ENCODE data around the gene PHF21B. TPM values are rescaled to one million over a fixed set of nuclear protein-coding genes. Genes with fewer than 3 reads are reported as not detected.
A peak's percentile ranks its signal among the peaks of the same experiment; 100 is the strongest.

PHF21B gene
- polyA plus RNA-seq, 4 donors = 0.09 to 0.16 TPM; not detected in 2

DNA sequence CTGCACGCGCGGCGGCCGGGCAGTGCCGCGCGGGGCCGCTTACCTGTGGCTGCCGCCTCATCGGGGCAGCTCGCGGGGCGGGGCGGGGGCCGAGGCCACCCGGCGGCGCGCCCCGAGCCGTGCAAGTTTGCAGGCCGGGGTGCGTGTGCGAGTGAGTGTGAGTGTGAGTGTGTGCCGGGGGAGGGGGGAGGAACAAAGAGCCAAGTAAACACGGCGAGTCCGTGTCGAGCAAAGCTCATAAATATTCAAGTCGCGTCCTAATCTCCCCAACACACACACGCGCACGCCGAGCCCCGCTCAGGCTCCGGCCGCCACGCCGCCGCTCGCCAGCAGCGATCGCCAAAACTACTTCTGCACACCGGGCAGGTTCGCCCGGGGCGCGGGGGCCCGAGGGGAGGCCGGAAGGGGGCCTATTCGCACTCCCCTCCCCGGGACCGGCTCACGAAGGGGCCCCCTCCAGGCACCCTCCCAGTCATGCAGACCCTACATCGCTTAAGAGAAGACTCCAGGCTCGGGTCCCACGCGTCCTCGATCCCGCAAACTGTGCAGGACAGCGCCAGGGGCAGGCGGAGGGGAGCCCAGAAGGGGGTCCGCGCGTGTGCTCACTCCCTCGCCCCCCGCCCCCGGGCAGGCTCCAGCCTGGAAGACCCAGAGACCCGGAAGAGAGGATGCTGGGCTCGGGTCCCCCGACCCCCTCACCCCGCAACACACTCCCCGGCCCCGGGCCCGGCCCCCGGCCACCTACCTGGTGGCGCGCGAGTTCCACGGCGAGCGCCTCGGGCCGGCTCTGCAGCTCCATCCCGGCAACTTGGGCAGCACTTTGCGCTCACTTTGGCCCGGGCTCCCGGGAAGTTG, 827 bp downstream of the PHF21B start:
- H3K27me3 ChIP-seq (ENCODE audit: control insufficient read depth in 3 of 3, insufficient read depth in 3 of 3, low read length in 3 of 3) = peaks cover 20 to 58% (median 34%) of the 10 kb centered on the region in 3 donors
- WGBS, 3 donors = 2 to 3% (median 2%) methylated on average over 76 to 90 of the region's 90 CpGs
- no peak overlapping the region for H3K27ac ChIP-seq (ENCODE audit: low read depth in 1 of 3, low read length in 2 of 3)

DNA sequence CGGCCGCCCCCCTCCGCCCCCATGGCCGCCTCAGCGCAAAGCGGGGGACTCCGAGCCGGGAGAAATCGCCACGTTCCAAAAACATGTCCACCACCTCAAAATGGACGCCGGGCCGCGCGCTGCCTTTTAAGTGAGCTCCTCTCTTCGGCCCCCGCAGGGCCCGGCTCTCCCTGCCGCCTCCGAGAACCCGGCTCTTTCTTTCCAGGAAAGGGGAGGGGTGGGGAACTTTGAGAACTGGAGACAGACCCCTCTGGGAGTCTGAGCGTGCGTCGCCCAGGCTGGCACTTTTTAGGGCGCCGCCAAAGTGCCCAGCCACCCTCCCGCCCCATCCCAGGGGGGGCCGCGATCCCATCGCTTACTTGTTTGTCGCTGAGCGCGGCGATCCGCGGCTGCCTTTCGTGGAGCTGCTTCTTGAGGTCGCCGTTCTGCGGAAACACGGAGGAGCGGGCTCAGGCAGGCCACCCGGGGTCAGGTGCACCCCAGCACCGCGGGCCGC, 1.6 kb downstream of the PHF21B start:
- no peak for FAIRE-seq

More for the DNA sequence above, 827 bp downstream of the PHF21B start:
- H3K4me3 ChIP-seq (ENCODE audit: low read depth in 1 of 3, low read length in 3 of 3) = peak overlapping the region in 2 of 3 donors; percentile 27 to 46
- no peak for FAIRE-seq
- no peaks in the 10 kb centered on the region for H3K36me3 ChIP-seq (ENCODE audit: control insufficient read depth in 3 of 3, insufficient read depth in 2 of 3, low read depth in 1 of 3, low read length in 3 of 3)
- H3K4me1 ChIP-seq (ENCODE audit: control insufficient read depth in 3 of 3, insufficient read depth in 2 of 3, low read depth in 1 of 3, low read length in 2 of 3) = peaks cover 0 to 4% (median 0%) of the 10 kb centered on the region in 3 donors
- peak in 1 of 2 donors; percentile 37 for DNase-seq
- H3K9me3 ChIP-seq (ENCODE audit: control insufficient read depth in 2 of 2, insufficient read depth in 1 of 2, low read depth in 1 of 2, low read length in 1 of 2) = no peaks in the 10 kb centered on the region

DNA sequence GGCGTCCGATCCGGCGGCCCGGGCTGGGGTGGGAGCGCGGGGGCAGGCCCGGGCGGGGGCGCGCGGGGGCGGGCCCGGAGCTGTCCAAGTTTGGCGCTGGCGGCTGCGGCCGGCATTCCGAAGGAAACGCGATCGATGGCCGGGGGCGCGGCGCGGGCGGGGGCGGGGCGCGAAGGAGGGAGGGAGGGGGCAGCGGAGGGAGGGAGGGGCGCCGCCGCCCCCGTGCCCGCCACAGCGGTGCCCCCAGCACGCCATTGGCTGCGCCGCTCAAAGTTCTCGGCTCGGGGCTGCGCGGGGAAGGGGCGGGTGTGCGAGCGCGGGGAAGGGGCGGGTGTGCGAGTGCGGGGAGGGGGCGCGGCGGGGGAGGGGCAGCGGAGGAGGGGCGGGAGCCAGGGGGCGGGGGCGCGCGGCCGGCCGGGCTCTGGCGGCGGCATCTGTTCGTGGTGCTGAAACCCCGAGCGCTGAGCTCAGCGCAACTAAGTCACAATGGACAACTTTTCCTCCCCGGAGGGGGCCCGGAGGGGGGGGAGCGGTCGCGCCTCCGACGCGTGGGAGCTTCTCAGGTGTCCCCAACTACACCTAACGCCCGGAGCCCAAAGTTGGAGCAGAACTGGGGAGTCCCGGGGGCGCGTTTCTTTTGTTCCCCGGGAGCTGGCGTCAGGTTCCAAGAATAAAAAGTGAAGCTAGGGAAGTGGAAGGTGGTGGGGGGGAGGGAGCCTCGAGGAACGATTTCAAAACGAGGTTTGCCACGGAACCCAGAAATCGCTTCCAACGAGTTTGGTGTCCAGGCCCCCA, 2.2 kb downstream of the PHF21B start:
- Histone ChIP-seq H3K27ac (ENCODE audit: low read depth in 1 of 3, low read length in 2 of 3) (no peak overlapping the region), H3K4me1 (ENCODE audit: control insufficient read depth in 3 of 3, insufficient read depth in 2 of 3, low read depth in 1 of 3, low read length in 2 of 3) (peaks cover 0 to 4% (median 0%) of the 10 kb centered on the region in 3 donors), H3K27me3 (ENCODE audit: control insufficient read depth in 3 of 3, insufficient read depth in 3 of 3, low read length in 3 of 3) (peaks cover 21 to 54% (median 34%) of the 10 kb centered on the region in 3 donors), H3K4me3 (ENCODE audit: low read depth in 1 of 3, low read length in 3 of 3) (peak overlapping the region in 1 of 3 donors; percentile 27), H3K36me3 (ENCODE audit: control insufficient read depth in 3 of 3, insufficient read depth in 2 of 3, low read depth in 1 of 3, low read length in 3 of 3) (no peaks in the 10 kb centered on the region), H3K9me3 (ENCODE audit: control insufficient read depth in 2 of 2, insufficient read depth in 1 of 2, low read depth in 1 of 2, low read length in 1 of 2) (no peaks in the 10 kb centered on the region)
- WGBS, 3 donors = 1 to 2% (median 1%) methylated on average over 27 to 88 of the region's 90 CpGs
- DNase-seq (peak in 1 of 2 donors; percentile 58), FAIRE-seq (no peak)

More for the DNA sequence above, 1.6 kb downstream of the PHF21B start:
- peaks cover 21 to 58% (median 34%) of the 10 kb centered on the region in 3 donors for H3K27me3 ChIP-seq (ENCODE audit: control insufficient read depth in 3 of 3, insufficient read depth in 3 of 3, low read length in 3 of 3)
- H3K27ac ChIP-seq (ENCODE audit: low read depth in 1 of 3, low read length in 2 of 3) = no peak overlapping the region
- 2 to 5% (median 3%) methylated on average over 37 to 46 of the region's 46 CpGs for WGBS, 3 donors
- no peaks in the 10 kb centered on the region for H3K36me3 ChIP-seq (ENCODE audit: control insufficient read depth in 3 of 3, insufficient read depth in 2 of 3, low read depth in 1 of 3, low read length in 3 of 3)
- DNase-seq = peak in 1 of 2 donors; percentile 17
- no peaks in the 10 kb centered on the region for H3K9me3 ChIP-seq (ENCODE audit: control insufficient read depth in 2 of 2, insufficient read depth in 1 of 2, low read depth in 1 of 2, low read length in 1 of 2)
- H3K4me1 ChIP-seq (ENCODE audit: control insufficient read depth in 3 of 3, insufficient read depth in 2 of 3, low read depth in 1 of 3, low read length in 2 of 3) = peaks cover 0 to 4% (median 0%) of the 10 kb centered on the region in 3 donors
- peak overlapping the region in 1 of 3 donors; percentile 19 for H3K4me3 ChIP-seq (ENCODE audit: low read depth in 1 of 3, low read length in 3 of 3)

DNA sequence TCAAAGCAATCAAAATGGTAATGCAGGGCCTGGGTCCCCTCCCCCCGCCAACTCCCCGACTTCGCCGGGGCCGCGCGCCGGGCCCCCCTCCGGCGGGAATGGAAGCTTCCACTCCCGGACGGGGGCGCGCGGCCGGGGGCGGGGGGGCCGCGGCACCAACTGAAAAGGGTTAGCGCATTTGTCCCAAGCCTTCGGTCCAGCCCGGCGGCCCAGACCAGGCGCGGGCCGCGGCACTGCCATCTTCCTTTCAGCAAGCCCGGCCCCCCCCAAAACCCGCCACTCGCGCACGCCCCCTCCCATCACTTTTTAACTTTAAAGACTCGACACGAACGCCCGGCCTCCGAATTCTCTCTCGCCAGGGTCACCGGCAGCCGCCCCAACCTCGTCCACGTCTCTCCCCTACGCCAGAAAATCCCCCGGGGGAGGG, 2.8 kb downstream of the PHF21B start:
- 2% methylated on average over 42 to 44 of the region's 44 CpGs for WGBS, 3 donors
- Histone ChIP-seq H3K4me1 (ENCODE audit: control insufficient read depth in 3 of 3, insufficient read depth in 2 of 3, low read depth in 1 of 3, low read length in 2 of 3) (peaks cover 0 to 4% (median 0%) of the 10 kb centered on the region in 3 donors), H3K36me3 (ENCODE audit: control insufficient read depth in 3 of 3, insufficient read depth in 2 of 3, low read depth in 1 of 3, low read length in 3 of 3) (no peaks in the 10 kb centered on the region), H3K27me3 (ENCODE audit: control insufficient read depth in 3 of 3, insufficient read depth in 3 of 3, low read length in 3 of 3) (peaks cover 21 to 48% (median 34%) of the 10 kb centered on the region in 3 donors), H3K4me3 (ENCODE audit: low read depth in 1 of 3, low read length in 3 of 3) (peak overlapping the region in 1 of 3 donors; percentile 27), H3K27ac (ENCODE audit: low read depth in 1 of 3, low read length in 2 of 3) (no peak overlapping the region), H3K9me3 (ENCODE audit: control insufficient read depth in 2 of 2, insufficient read depth in 1 of 2, low read depth in 1 of 2, low read length in 1 of 2) (no peaks in the 10 kb centered on the region)
- FAIRE-seq = no peak
- DNase-seq = peak in 1 of 2 donors; percentile 16

DNA sequence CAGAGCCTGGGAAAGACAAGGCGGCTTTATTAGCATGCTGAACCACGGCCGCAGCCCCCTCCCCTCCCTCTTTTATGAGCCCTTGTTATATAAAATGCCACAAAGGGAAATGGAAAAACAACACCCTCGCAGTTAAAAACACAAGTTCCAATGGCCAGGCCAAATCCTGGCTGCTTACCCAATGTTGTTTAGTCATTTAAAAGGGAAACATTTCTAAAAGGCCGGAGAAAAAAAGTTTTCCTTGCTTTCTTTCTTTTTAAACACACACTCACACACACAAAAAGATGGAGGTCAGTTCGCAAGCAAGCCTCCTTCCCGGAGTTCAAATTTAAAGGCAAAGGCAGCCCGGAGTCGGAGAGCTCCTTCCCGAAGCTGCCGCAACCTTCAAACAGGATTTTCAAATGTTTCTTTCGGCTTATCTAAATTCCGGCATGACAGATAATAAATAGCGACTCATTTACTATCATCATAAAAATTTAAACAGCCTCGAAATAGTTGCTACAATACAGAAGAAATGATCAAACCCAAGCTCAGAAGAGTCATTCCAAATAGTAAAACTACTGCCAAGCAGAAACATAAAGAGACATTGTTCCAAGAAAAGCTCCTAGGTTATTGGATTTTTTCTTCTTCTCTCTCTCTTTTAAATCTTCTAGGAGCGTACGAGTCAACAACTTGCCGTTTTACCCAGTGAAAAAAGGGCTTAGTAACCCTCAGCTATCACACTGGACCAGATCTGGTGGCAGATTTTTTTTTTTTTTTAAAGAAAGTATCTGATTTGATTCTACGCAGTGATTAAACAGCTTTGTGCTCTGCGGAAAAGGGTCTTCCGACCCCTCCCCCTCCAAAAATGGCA, 3.5 kb downstream of the PHF21B start:
- Histone ChIP-seq H3K27ac (ENCODE audit: low read depth in 1 of 3, low read length in 2 of 3) (no peak overlapping the region), H3K27me3 (ENCODE audit: control insufficient read depth in 3 of 3, insufficient read depth in 3 of 3, low read length in 3 of 3) (peaks cover 19 to 42% (median 34%) of the 10 kb centered on the region in 3 donors), H3K4me1 (ENCODE audit: control insufficient read depth in 3 of 3, insufficient read depth in 2 of 3, low read depth in 1 of 3, low read length in 2 of 3) (peaks cover 0 to 4% (median 0%) of the 10 kb centered on the region in 3 donors), H3K9me3 (ENCODE audit: control insufficient read depth in 2 of 2, insufficient read depth in 1 of 2, low read depth in 1 of 2, low read length in 1 of 2) (no peaks in the 10 kb centered on the region), H3K4me3 (ENCODE audit: low read depth in 1 of 3, low read length in 3 of 3) (peak overlapping the region in 1 of 3 donors; percentile 27), H3K36me3 (ENCODE audit: control insufficient read depth in 3 of 3, insufficient read depth in 2 of 3, low read depth in 1 of 3, low read length in 3 of 3) (no peaks in the 10 kb centered on the region)
- no peak for FAIRE-seq
- peak in 1 of 2 donors; percentile 6 for DNase-seq
- 4 to 9% (median 4%) methylated on average over 21 of the region's 21 CpGs for WGBS, 3 donors

DNA sequence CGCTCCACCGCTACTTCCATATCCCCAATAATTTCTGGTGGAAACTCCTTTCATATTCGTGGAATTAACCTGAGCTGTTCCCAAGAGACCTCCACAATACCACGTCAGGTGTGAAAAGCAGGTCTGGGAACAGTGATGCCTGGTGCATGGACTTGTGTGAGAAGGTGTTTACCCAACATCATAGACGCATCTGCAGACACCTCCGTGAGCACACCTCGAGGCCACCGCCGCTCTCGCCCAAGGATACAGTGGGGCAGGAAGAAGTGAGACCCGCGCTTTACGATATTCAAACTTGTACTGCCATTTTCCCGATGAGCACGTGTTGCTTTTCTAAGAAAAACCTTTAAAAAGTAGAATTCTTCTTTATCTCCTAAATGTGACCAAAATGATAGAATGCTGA, 8.2 kb downstream of the PHF21B start:
- no peak for DNase-seq
- 82 to 91% (median 89%) methylated on average over 15 of the region's 15 CpGs for WGBS, 3 donors

DNA sequence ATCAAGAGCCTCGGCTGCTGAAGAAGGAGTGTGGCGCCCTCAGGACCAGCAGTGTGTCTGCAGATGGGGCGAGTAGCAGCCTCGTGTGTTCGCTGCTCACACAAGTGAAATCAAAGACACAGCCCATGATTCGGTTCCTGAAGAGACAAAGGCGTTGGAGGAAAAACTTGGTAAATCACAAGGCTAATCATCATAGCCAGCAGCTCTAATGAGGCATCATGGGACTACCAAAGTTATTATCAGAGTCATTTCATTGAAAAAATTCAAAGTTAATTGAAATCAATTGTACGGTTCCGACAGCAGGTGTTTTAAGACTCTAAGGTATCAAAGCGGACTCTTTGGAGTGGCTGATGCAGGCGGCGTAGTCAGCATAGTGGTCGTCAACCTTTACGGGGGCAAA, 9.5 kb downstream of the PHF21B start:
- Histone ChIP-seq H3K4me1 (ENCODE audit: control insufficient read depth in 3 of 3, insufficient read depth in 2 of 3, low read depth in 1 of 3, low read length in 2 of 3) (no peaks in the 10 kb centered on the region), H3K27me3 (ENCODE audit: control insufficient read depth in 3 of 3, insufficient read depth in 3 of 3, low read length in 3 of 3) (peaks cover 4 to 8% (median 7%) of the 10 kb centered on the region in 3 donors), H3K27ac (ENCODE audit: low read depth in 1 of 3, low read length in 2 of 3) (no peak overlapping the region), H3K36me3 (ENCODE audit: control insufficient read depth in 3 of 3, insufficient read depth in 2 of 3, low read depth in 1 of 3, low read length in 3 of 3) (no peaks in the 10 kb centered on the region), H3K4me3 (ENCODE audit: low read depth in 1 of 3, low read length in 3 of 3) (no peak overlapping the region), H3K9me3 (ENCODE audit: control insufficient read depth in 2 of 2, insufficient read depth in 1 of 2, low read depth in 1 of 2, low read length in 1 of 2) (no peaks in the 10 kb centered on the region)
- WGBS, 3 donors = 85 to 91% (median 87%) methylated on average over 14 of the region's 14 CpGs
- no peak for FAIRE-seq
- DNase-seq = no peak

More for the DNA sequence above, 8.2 kb downstream of the PHF21B start:
- Histone ChIP-seq H3K4me1 (ENCODE audit: control insufficient read depth in 3 of 3, insufficient read depth in 2 of 3, low read depth in 1 of 3, low read length in 2 of 3) (no peaks in the 10 kb centered on the region), H3K36me3 (ENCODE audit: control insufficient read depth in 3 of 3, insufficient read depth in 2 of 3, low read depth in 1 of 3, low read length in 3 of 3) (no peaks in the 10 kb centered on the region), H3K27ac (ENCODE audit: low read depth in 1 of 3, low read length in 2 of 3) (no peak overlapping the region), H3K9me3 (ENCODE audit: control insufficient read depth in 2 of 2, insufficient read depth in 1 of 2, low read depth in 1 of 2, low read length in 1 of 2) (no peaks in the 10 kb centered on the region), H3K4me3 (ENCODE audit: low read depth in 1 of 3, low read length in 3 of 3) (no peak overlapping the region), H3K27me3 (ENCODE audit: control insufficient read depth in 3 of 3, insufficient read depth in 3 of 3, low read length in 3 of 3) (peaks cover 4 to 18% (median 9%) of the 10 kb centered on the region in 3 donors)
- no peak for FAIRE-seq

Measured in small intestine (tissue), 7 donors.